HL-60 (cell line): Measurements from ENCODE around the gene HAUS1.

ENCODE experiments used
- CTCF ChIP-seq: IDR thresholded peaks from one replicate; pipeline ENCODE4 v1.5.1; 2011; ENCODE audit warnings: low read length, control low read depth, inconsistent platforms; ENCODE audit not compliant: insufficient read depth
- GABPA ChIP-seq: IDR thresholded peaks from 2 replicates; pipeline ENCODE4 v1.6.1; 2012; ENCODE audit warnings: low read depth
- TF ChIP-seq, protein P1 (sequence below): IDR thresholded peaks from 2 replicates; pipeline ENCODE4 v1.6.1; 2012; ENCODE audit warnings: low read depth; ENCODE audit not compliant: insufficient replicate concordance

- TF ChIP-seq, protein P1, sequence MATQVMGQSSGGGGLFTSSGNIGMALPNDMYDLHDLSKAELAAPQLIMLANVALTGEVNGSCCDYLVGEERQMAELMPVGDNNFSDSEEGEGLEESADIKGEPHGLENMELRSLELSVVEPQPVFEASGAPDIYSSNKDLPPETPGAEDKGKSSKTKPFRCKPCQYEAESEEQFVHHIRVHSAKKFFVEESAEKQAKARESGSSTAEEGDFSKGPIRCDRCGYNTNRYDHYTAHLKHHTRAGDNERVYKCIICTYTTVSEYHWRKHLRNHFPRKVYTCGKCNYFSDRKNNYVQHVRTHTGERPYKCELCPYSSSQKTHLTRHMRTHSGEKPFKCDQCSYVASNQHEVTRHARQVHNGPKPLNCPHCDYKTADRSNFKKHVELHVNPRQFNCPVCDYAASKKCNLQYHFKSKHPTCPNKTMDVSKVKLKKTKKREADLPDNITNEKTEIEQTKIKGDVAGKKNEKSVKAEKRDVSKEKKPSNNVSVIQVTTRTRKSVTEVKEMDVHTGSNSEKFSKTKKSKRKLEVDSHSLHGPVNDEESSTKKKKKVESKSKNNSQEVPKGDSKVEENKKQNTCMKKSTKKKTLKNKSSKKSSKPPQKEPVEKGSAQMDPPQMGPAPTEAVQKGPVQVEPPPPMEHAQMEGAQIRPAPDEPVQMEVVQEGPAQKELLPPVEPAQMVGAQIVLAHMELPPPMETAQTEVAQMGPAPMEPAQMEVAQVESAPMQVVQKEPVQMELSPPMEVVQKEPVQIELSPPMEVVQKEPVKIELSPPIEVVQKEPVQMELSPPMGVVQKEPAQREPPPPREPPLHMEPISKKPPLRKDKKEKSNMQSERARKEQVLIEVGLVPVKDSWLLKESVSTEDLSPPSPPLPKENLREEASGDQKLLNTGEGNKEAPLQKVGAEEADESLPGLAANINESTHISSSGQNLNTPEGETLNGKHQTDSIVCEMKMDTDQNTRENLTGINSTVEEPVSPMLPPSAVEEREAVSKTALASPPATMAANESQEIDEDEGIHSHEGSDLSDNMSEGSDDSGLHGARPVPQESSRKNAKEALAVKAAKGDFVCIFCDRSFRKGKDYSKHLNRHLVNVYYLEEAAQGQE: no peak
- TF ChIP-seq CTCF (no peak), GABPA (no peak)
Measured at GRCh38 chr18:46070232-46070631, 34.0 kb upstream of the HAUS1 start.
